Measurements from ENCODE around the gene EFHD2. TPM values are rescaled to one million over a fixed set of nuclear protein-coding genes. Genes with fewer than 3 reads are reported as not detected.

The EFHD2 gene
- total RNA-seq, 2 experiments from 2014 or later, result 49.4 TPM

DNA sequence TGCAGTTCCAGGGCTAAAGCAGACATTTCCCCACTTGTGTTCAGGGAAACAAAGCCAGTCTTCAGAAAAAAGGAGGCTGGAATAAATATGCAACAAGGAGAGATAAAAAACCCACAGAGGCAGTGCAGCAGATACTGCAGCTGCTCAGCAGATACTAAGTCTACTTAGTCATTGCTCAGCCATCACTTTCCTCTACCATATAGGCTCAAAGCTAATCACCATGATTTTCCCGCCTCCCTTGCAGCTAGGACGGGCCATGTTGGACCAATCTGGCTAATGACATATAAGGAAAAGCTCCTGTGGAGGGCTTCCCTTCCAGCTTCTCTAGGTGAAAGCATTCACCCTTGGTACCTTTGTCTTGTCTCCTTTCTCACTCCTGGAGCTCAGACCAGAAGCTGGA lies 10.0 kb upstream of the EFHD2 start:
- POLR2A ChIA-PET, result no interaction called here
- DNase-seq (no peak), ATAC-seq (ENCODE audit: low read depth) (no peak)

DNA sequence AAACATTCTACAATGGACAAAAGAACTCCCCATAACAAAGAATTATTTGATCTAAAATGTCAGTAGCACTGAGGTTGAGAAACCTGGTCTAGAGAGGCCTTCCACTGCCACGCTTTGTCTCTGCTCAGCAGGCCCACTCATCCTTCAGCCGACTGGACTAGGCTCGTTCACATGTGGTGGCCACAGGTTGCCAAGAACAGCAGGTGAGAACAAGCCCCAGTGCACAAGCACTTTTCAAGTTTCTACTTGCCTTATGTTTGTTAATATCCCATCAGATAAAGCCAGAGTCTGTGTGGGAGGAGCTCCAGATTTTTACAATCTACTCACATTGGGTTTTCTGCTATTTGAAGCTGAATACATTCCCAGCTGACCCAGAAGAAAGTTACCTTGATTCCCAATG lies 9.1 kb upstream of the EFHD2 start:
- POLR2A ChIA-PET, result no interaction called here
- Mint-ChIP-seq H3K4me3 (no peak overlapping the region), H3K4me1 (no peaks in the 10 kb centered on the region), H3K27ac (no peak overlapping the region), H3K9me3 (peaks cover 1% of the 10 kb centered on the region), H3K27me3 (peaks cover 9% of the 10 kb centered on the region), H3K36me3 (peaks cover 3% of the 10 kb centered on the region)
- ATAC-seq (ENCODE audit: low read depth), result no peak
- no peak for DNase-seq

More for the DNA sequence above, 10.0 kb upstream of the EFHD2 start:
- Mint-ChIP-seq H3K4me3 (no peak overlapping the region), H3K27ac (no peak overlapping the region), H3K36me3 (peaks cover 3% of the 10 kb centered on the region), H3K9me3 (peaks cover 1% of the 10 kb centered on the region), H3K27me3 (peaks cover 7% of the 10 kb centered on the region), H3K4me1 (no peaks in the 10 kb centered on the region)

DNA sequence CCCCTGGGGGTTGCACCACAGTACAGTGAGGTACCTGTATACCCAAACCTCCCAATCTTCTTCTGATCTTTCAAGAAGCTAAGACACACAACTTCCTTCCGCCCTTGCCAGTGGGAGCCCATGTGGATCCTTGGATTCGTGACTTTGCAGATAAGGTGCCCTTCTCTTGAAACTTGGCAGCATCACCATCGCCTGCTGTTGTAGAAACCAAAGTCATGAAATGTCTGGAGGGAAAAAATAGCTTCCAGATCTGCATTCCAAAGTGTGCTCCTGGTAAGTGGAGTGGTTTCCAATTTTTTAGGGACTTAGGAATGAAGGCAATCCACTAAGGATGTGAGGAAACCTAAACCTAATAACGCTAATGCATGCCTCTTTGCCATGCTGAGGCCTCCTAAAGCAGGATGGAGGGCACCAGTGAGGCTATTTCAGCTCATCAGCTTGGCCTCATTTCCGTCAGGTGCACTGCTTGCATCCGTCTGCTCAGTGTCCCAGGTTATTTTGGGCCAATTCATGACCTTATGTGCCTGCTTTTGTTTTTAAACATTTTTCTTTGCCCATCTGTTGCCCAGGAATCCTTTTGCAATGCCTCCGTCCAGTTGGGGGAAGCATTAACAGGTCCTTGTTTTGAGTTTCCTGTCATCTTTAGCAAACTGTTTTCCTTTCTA lies 8.2 kb upstream of the EFHD2 start:
- H3K27ac Mint-ChIP-seq, result no peak overlapping the region
- POLR2A ChIA-PET, result no interaction called here
- peaks cover 1% of the 10 kb centered on the region for H3K9me3 Mint-ChIP-seq
- H3K36me3 Mint-ChIP-seq, result peaks cover 3% of the 10 kb centered on the region
- H3K27me3 Mint-ChIP-seq, result peaks cover 7% of the 10 kb centered on the region
- H3K4me3 Mint-ChIP-seq, result no peak overlapping the region
- no peak for ATAC-seq (ENCODE audit: low read depth)
- DNase-seq, result no peak
- H3K4me1 Mint-ChIP-seq, result no peaks in the 10 kb centered on the region

DNA sequence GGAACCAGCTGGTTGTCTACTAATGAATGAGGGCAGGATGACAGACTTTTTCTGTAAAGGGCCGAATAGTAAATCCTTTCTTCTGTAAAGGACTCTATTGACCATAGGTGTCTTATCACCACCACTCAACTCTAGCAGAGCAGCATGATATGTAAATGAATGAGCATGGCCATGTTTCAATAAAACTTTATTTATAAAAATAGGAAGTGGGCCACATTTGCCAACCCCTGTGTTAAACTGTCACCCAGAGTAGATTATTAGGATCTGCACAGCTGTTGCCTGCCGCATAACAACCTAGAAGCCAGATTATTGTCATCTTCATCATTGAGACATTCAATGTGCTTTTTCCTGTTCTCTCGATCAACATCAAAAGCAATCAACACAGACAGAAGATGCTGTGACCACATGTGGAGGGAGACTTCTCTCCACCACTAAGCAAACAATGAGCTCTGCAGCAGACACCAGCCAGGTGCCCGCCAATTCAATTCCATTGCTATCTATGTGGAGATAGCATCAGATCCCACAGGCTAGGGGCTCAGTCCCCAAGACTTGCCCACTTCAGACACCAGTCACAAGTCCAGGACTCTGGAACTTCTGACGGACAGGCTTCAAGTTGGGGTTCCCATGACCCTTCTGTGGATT lies 6.8 kb upstream of the EFHD2 start:
- Mint-ChIP-seq H3K9me3 (peaks cover 1% of the 10 kb centered on the region), H3K27me3 (peaks cover 21% of the 10 kb centered on the region), H3K4me1 (no peaks in the 10 kb centered on the region), H3K36me3 (peaks cover 3% of the 10 kb centered on the region), H3K4me3 (no peak overlapping the region), H3K27ac (no peak overlapping the region)
- POLR2A ChIA-PET, result no interaction called here
- ATAC-seq (ENCODE audit: low read depth) (no peak), DNase-seq (no peak)

DNA sequence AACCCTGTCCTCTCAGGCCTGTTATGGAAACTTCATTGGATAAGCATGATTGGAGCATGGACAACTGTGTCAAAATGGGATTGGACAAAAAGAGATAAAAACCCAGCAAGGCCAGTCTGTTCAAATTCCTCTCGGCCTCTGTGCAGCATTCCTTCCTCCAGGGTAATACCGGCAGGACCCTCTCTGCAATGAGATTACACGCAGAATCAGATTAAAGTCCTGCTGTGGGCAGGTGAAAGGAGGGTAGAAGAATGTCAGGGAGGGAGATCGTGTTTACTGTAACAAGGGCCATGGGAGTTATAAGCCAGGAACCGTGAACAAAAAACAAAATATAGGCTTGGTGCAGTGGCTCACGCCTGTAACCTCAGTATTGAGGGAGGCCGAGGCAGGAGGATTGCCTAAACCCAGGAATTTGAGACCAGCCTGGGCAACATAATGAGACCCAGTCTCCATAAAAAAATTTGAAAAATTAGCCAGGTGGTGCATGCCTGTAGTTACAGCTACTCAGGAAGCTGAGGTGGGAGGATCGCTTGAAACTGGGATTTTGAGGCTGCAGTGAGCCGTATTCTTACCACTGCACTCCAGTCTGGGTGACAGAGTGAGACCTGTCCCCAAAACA lies 5.6 kb upstream of the EFHD2 start:
- Mint-ChIP-seq H3K36me3 (peaks cover 3% of the 10 kb centered on the region), H3K27ac (no peak overlapping the region), H3K27me3 (peaks cover 31% of the 10 kb centered on the region), H3K4me1 (peaks cover 1% of the 10 kb centered on the region), H3K4me3 (no peak overlapping the region), H3K9me3 (no peaks in the 10 kb centered on the region)
- ATAC-seq (ENCODE audit: low read depth), result no peak
- POLR2A ChIA-PET, result no interaction called here
- DNase-seq, result no peak

DNA sequence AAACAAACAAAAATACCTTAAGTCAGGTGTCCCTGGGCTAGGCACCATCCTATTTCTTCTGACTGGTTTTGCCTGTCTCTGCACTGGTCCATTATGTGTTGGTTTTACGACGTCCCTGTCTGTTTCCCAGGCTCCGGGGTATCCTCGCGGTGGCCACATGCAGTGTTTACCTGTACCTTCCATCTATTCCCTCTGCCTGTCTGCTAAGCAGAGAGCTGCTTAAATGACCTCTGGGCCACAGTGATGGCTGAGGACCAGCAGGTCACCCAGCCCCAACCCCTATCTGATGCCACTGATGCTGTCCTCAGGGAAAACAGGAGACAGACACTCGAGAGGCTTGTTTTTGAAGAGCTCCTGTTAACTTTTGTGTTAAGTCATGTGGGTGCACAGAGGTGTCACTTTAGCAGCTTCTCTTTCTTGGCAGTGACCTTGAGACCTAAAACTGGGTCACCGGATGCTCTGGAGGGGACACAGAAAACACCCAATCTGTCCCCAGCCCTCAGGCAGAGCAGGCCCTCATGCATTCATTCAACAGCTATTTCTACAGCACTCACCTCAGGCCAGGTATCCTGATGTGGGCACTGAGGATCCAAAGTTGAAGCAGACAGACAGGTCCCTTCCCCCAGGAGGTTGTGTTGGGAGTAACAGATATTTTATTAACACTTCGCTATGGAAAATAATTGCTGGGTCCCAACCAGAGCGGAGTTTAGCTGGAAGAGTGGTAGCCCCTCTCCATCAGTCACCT lies 4.4 kb upstream of the EFHD2 start:
- Mint-ChIP-seq H3K4me1 (peaks cover 3% of the 10 kb centered on the region), H3K9me3 (no peaks in the 10 kb centered on the region), H3K27ac (no peak overlapping the region), H3K4me3 (no peak overlapping the region), H3K27me3 (peaks cover 33% of the 10 kb centered on the region), H3K36me3 (peaks cover under 1% of the 10 kb centered on the region)
- no peak for DNase-seq
- ATAC-seq (ENCODE audit: low read depth), result no peak
- POLR2A ChIA-PET, result no interaction called here

DNA sequence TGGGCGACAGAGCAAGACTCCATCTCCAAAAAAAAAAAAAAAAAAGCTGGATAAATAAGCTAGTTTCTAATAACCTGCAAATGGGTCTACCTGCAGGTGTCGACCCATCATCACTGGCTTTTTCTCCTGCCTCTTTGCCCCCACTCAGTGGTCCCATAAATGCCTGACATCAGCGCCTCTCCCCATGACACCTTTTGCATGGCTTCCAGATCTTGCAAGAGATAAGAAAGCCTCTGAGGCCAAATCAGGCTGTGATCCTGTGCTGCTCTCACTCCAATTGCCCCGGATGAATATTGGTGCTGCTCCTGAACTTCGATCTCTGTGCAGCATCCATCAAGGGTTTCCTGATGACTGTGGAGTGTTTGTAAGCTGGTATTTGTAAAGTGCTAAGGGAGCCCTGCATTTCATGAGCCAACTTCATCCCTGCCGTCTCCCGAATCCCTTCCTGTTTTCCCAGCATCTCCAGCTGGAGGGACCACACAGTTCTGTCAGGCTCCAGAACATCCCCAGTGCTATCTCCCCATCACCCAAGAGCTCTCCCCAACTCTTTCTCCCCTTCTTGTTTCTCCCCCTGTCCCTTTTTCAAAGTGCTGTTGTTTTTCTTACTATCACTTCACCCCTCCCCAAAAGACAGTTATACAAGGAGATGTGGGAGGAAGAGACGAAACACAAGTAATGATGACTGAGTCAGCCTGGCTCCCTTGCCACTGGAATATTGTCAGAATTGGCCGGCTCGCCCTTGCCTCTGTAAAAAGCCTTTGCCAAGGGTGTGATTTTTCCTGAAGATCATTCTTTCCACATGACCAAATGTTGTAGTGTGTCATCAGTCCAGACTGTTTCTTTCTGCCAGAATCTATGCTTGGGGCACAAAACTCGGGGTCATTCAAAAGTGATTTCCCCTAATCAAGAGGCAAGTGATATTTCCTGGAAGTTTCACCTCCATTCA lies 2.8 kb upstream of the EFHD2 start:
- POLR2A ChIA-PET, result no interaction called here
- Mint-ChIP-seq H3K4me1 (peaks cover 11% of the 10 kb centered on the region), H3K27ac (no peak overlapping the region), H3K4me3 (no peak overlapping the region), H3K9me3 (no peaks in the 10 kb centered on the region), H3K27me3 (peaks cover 33% of the 10 kb centered on the region), H3K36me3 (peaks cover 4% of the 10 kb centered on the region)
- DNase-seq, result no peak
- no peak for ATAC-seq (ENCODE audit: low read depth)

DNA sequence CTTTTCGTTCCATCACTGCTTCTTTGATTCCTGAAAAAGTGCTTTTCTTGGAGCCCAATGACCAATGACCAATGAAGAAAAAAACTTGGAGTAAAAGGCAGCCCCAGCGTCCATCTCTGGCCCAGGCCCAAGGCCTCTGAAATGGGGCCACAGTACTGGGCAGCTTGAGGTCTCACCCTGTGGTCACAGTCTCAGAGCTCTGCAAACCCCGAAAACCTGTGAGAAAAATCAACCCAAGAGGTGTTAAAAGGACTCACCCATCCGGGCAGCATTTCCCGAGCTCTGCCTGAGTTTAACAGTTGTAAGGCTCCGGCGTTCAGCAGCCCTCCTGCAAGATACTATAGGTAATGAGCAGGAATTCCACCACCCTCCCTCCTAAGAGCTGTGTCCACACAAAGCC lies 2.1 kb upstream of the EFHD2 start:
- ATAC-seq (ENCODE audit: low read depth), result no peak
- Mint-ChIP-seq H3K27me3 (peaks cover 33% of the 10 kb centered on the region), H3K4me3 (no peak overlapping the region), H3K9me3 (no peaks in the 10 kb centered on the region), H3K4me1 (peaks cover 12% of the 10 kb centered on the region), H3K36me3 (peaks cover 4% of the 10 kb centered on the region), H3K27ac (no peak overlapping the region)
- no peak for DNase-seq
- POLR2A ChIA-PET, result no interaction called here

DNA sequence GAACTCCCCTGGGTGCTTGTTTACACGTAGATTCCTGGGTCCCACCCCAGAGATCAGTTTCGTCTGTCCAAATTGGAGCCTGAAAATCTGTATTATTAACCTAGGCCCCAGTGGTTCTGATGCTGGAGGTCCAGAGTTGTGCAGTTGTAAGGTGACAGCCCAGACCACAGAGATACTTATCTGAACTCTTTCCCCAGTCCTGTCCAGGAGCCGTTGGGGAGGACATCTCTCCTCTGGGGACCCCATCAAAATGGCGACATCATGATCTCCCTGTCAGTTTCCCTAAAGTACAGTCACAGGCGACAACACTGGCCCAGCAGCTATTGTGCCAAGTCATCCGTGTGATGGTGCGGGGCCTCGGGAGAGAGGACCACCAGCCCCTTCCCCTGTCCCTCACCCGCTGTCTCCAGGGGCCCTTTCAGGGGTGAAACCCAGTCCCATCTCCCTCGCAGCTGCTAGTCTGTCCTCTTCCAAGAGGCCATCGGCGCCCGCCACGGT lies 749 bp upstream of the EFHD2 start:
- Mint-ChIP-seq H3K27ac (peak overlapping the region; percentile 56), H3K36me3 (peaks cover 10% of the 10 kb centered on the region), H3K9me3 (no peaks in the 10 kb centered on the region), H3K27me3 (peaks cover 28% of the 10 kb centered on the region), H3K4me3 (peak overlapping the region; percentile 95), H3K4me1 (peaks cover 15% of the 10 kb centered on the region)
- POLR2A ChIA-PET, result interaction anchor here (1.6 to 1.7 kb wide), 2 partner anchors 62 to 66 kb away, joined by 6 read pairs; no protein-coding TSS in a partner anchor
- no peak for ATAC-seq (ENCODE audit: low read depth)
- DNase-seq, result no peak

DNA sequence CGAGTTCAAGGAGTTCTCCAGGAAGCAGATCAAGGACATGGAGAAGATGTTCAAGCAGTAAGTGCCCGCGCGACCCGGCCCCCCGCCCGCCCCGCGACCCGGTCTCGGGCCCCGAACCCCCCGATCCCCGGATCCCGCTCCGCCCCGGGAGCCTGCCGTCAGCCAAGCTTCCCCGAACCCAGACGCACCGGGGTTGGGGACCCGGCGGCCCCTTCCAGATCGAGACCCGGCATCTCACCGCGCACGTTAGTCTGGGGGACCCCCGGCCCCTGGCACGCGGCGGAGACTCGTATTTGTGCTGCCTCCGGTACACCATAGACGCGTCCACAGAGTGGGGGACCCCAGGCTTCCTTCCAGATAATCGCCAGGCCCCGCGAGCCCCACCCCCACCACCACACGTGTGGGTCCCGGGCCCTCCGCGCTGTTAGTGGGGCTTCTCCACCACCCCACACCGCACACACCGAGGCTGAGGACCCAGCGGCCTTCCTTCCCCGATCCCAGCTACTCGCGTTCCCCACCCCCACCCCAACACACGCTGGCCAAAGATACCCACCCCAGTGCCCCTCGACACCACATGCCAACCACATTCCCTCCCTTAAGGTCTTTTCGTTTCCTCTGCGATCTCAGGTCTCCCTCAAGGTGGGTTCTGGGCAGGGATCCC lies 665 bp downstream of the EFHD2 start:
- no peaks in the 10 kb centered on the region for H3K9me3 Mint-ChIP-seq
- ATAC-seq (ENCODE audit: low read depth), result peak; percentile 1
- peaks cover 22% of the 10 kb centered on the region for H3K36me3 Mint-ChIP-seq
- POLR2A ChIA-PET, result interaction anchor here (0.9 to 2.1 kb wide), 4 partner anchors 10 to 68 kb away, joined by 3 to 6 read pairs (median 6); no protein-coding TSS in a partner anchor
- peak overlapping the region; percentile 95 for H3K4me3 Mint-ChIP-seq
- H3K27ac Mint-ChIP-seq, result peak overlapping the region; percentile 85
- H3K27me3 Mint-ChIP-seq, result peaks cover 26% of the 10 kb centered on the region
- peaks cover 23% of the 10 kb centered on the region for H3K4me1 Mint-ChIP-seq
- DNase-seq, result no peak

DNA sequence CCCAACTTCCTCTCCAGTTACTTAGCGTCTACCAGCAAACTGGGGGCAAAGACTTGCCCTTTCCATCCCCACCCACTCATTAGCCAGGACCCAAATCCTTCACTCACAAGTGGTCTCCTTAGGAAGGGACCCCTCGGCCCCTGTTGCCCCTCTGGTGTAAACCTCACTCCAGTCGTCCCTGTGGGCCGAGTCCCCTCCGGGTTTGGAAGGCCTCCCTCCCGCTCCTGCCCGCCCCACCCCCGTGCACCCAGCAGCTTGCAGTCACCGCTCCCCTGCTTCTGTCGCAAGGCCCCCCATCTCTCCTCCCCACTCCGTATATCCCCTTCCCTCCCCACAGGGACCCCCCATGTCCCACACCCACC lies 1.2 kb downstream of the EFHD2 start:
- no peaks in the 10 kb centered on the region for H3K9me3 Mint-ChIP-seq
- ATAC-seq (ENCODE audit: low read depth) (no peak), DNase-seq (no peak)
- H3K27me3 Mint-ChIP-seq, result peaks cover 26% of the 10 kb centered on the region
- POLR2A ChIA-PET, result interaction anchor here (2.1 kb wide), 1 partner anchor 9 kb away, joined by 5 read pairs; no protein-coding TSS in a partner anchor
- peak overlapping the region; percentile 85 for H3K27ac Mint-ChIP-seq
- peaks cover 27% of the 10 kb centered on the region for H3K4me1 Mint-ChIP-seq
- peak overlapping the region; percentile 95 for H3K4me3 Mint-ChIP-seq
- peaks cover 23% of the 10 kb centered on the region for H3K36me3 Mint-ChIP-seq

DNA sequence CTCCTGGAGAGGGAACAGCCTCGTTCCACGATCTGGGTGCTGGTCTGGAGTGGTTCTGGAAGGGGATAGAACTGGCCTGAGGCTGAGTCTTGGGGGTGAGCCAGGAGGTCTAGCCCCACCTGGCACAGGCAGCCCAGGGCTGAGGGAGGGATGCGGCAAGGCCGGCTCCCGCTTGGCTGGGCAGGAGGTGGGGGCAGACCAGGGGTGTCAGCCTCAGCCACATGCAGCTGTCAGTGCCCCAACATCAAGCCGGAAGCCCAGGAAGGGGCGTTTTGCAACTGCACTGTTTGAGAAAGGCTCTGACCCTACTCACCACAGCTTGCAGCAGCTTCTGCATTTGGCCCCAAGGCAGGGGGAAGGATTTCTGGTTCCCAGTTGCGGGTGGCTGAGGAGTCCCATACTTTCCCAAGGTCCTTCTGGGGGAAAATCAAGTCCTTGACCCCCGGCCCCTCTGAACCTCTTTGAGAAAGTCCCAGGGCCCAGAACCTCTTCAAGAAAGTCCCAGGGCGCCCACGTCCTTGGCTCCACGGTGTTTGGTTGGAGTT lies 2.0 kb downstream of the EFHD2 start:
- DNase-seq (peak; percentile 52), ATAC-seq (ENCODE audit: low read depth) (peak; percentile 25)
- no peaks in the 10 kb centered on the region for H3K9me3 Mint-ChIP-seq
- POLR2A ChIA-PET, result interaction anchor here (0.8 to 2.1 kb wide), 3 partner anchors 8 to 65 kb away, joined by 3 to 5 read pairs (median 3); no protein-coding TSS in a partner anchor
- H3K4me1 Mint-ChIP-seq, result peaks cover 34% of the 10 kb centered on the region
- H3K36me3 Mint-ChIP-seq, result peaks cover 23% of the 10 kb centered on the region
- H3K27me3 Mint-ChIP-seq, result peaks cover 24% of the 10 kb centered on the region
- H3K4me3 Mint-ChIP-seq, result peak overlapping the region; percentile 95
- peak overlapping the region; percentile 69 for H3K27ac Mint-ChIP-seq

All from activated naive CD8-positive, alpha-beta T cell treated with anti-CD3 and anti-CD28 coated beads, Interleukin-2, amount 10 ng/mL, durations not matched to agents 7 days and 5 days (primary cell).